GM18508 (cell line): ENCODE results near the gene LRP4.
"Not testable (repeated sequence)": the region's sequence is repeated elsewhere in the genome, so short reads cannot be mapped to it uniquely, and the experiment has no call there.

Experiments used
- ATAC-seq: cut with Tn5 transposase; IDR thresholded peaks from one replicate; pipeline ENCODE4 v1.9.1; 2021; ENCODE audit warnings: moderate number of reproducible peaks; ENCODE audit not compliant: insufficient read depth, unreplicated experiment

LRP4 gene

DNA sequence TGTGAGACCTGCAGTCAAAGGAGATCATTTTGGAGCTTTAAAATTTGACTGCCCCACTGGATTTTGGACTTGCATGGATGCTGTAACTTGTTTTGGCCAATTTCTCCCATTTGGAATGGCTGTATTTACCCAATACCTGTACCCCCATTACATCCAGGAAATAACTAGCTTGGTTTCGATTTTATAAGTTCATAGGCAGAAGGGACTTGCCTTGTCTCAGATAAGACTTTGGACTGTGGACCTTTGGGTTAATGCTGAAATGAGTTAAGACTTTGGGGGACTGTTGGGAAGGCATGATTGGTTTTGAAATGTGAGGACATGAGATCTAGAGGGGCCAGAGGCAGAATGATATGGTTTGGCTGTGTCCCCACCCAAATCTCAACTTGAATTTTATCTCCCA is 10.4 kb upstream of the LRP4 start:
- ATAC-seq, result not testable (repeated sequence)

DNA sequence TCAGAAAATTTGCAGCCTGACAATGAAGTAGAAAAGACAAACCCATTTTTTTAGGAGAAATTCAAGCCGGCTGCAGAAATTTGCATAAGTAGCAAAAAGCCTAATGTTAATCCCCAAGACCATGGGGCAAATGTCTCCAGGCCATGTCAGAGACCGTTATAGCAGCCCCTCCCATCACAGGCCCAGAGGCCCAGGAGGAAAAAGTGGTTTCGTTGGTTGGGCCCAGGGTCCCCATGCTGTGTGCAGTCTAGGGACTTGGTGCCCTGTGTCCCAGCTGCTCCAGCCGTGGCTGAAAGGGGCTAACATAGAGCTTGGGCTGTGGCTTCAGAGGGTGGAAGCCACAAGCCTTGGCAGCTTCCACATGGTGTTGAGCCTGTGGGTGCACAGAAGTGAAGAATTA is 9.6 kb upstream of the LRP4 start:
- not testable (repeated sequence) for ATAC-seq

GRCh38 chr11:46920755-46921154 is 2.4 kb upstream of the LRP4 start:
- no peak for ATAC-seq

DNA sequence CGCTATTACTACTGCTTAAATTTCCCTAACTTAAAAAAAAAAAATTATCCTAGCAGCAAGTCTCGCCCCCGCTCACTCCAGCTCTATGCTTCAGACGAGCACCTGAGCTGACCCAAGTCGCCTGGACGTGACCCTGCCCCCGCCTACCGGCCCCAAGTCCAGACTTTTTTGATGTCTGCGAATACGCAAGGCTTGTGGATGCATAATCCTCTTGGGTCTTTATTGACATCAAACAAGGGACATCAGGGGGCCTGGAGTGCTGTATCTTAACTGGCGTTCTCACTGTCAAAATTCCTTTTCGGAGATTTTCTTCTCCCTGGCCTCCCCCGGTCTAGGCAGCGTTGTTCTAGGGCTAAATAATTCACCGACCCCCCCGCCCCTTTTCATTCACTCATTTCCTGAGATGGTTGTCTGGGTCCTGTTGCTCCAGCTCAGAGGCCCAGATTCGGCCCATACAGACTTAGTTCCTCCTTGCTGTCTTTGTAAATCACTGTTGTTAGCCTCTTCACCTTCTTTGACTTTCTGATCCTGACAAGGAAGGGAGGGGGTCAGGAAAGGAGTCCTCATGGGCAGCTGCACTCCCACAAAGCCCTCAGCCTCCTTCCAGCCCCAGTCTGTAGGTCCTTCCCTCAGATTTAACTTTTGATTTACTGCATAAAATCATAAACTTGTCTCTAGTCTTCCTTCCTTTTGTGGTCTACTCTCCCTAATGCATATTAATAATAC is 601 bp upstream of the LRP4 start:
- no peak for ATAC-seq

GRCh38 chr11:46917762-46918082 is 628 bp downstream of the LRP4 start:
- ATAC-seq, result no peak

- ATAC-seq, result no peak
Measured at GRCh38 chr11:46917109-46917761, 1.1 kb downstream of the LRP4 start.

DNA sequence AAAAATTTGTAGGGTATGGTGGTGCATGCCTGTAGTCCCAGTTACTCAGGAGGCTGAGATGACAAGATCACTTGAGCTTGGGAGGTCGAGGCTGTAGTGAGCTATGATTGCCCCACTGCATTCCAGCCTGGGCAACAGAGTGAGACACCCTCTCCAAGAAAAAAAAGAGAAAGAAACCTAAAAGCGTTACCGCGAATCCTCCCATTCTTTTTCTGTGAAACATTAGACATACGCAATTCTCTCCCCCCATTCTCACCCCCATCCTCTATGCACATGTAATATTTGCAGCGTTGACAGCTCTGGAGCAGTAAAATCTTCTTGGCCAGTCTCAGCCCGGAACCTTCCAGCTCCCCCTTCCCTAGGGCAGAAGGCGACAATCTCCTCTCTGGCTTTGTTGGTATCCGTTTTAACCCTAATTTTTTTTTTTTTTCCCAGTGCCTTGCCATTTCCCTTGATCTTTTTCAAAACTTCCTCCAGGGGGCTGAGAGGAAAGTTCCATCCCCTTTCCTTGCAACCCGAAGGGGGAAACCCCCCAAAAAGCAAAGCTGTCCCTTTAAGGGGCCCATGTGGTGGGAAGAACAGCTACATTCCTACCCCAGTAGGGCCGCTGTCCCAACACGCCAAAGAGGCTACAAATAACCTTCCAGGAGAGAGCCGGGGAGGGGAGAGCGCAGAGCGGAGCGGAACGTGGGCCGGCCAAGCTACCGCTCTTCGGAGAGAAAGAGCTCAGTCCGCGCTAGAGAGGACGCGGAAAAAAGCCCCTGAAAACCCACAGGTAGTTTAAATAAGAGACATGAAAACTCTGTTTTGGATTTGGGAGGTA is 1.9 kb downstream of the LRP4 start:
- no peak for ATAC-seq

DNA sequence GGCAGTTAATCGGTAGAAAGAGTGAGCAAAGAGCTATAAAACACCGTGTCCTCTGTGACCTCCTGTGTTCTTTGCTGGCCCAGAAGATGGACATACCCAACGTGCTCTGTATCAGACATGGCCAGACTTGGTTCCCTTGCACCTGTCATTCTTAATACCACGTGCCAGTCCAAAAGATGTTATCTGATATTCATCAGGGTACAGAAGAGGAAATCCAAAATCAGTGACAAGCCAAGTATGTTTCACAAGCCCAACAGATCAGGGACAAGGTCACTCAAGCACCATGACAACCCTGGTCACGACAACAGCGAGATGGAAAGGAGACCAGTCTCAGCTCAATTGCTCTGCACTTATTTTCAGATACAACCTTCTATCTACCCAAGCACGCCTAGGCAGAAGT is 3.4 kb downstream of the LRP4 start:
- no peak for ATAC-seq

- no peak for ATAC-seq
Measured at GRCh38 chr11:46914363-46914762, 4.0 kb downstream of the LRP4 start.

GRCh38 chr11:46913484-46913883 is 4.9 kb downstream of the LRP4 start:
- no peak for ATAC-seq

DNA sequence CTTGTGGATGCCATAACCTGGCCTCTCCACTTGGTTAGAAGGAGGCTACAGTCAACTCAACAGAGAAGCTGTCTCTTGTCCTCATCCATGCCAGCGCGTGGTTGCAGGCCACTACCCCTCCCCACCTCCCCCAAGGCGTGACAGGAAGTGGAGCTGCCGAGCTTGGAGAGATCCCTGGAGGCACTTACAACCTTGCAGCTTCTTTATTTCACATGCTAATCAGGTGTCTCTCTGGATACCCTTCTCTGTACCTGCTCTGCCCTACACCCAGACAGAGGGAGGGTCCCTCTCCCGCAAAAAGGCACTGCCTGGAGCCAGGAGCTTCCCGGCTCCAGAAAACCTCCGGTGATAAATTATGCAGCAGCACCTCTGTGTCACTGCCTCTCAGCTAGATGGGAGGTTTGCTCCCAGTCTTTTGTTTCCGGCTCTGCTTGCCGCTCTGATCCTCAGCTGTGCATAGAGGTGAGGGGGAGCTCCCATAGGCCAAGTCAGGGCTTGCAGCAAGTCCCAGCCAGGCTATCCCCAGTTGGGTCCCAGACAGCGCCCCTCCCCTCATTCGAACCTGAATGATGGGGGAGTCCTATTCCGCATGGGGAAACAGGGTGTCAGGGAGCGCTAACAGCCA is 5.7 kb downstream of the LRP4 start:
- no peak for ATAC-seq

DNA sequence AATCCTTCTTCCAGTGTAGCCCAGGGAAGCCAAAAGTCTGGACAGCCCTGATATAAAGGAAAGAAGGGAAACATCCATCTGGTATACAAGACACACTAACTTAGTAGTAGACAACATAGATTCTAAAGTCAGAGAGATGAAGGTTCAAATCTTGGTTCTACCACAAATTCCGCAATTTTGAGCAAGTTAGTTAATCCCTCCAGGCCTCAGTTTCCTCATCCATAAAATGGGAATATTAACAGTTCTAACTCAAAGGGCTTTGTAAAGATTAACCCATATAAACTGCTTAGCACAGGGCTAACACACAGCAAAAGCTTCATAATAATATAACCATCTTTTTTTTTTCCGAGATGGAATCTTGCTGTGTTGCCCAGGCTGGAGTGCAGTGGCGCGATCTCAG is 10.7 kb downstream of the LRP4 start:
- no peak for ATAC-seq

- ATAC-seq, result no peak
Measured at GRCh38 chr11:46906609-46907041, 11.7 kb downstream of the LRP4 start.

GRCh38 chr11:46905806-46906205 is 12.5 kb downstream of the LRP4 start:
- no peak for ATAC-seq

GRCh38 chr11:46903846-46904245 is 14.5 kb downstream of the LRP4 start:
- ATAC-seq, result no peak

GRCh38 chr11:46902694-46903093 is 15.7 kb downstream of the LRP4 start:
- no peak for ATAC-seq

DNA sequence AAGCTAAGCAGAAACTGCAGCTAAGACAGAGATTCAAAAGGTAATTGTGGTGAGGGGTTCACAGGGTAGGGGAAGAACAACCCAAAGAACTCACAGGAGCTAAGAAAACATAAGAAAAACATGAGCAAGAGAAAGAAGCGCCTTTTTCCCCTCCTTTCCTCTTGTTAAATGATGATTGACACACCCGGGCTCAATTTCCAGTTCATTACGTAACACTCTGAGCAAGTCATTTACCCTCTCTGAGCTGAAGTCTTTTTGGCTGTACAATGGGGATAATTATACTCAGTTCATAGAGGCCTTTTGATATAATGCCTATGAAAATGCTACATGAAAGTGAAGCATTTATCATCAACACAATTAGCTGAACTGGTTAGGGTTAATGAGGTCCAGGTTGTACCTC is 17.2 kb downstream of the LRP4 start:
- no peak for ATAC-seq

- ATAC-seq, result no peak
Measured at GRCh38 chr11:46900091-46900746, 18.1 kb downstream of the LRP4 start.

DNA sequence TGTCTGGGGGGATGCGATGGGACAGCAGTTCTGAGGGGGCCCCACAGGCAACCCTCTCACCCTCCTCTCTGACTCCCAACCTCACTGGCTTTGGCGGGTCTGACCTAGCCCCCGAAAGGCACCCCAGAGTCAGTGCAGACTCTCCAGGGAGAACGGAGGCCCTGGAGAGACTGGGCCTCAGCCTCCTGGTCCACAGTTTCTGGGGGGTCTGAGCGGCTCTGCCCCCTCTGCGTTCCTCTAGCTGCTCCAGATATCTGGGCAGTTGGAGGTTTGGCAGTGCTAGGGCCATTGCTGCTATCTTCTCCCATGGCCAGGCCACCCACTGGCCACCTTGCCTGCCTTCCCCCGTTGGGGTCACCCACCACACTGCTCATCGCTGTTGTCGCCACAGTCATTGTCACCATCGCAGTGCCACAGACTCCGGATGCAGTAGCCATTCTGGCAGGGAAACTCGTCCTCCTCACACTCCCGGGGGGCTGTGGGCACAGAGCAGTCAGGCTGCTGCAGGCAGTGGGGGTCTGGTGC is 18.8 kb downstream of the LRP4 start:
- no peak for ATAC-seq

DNA sequence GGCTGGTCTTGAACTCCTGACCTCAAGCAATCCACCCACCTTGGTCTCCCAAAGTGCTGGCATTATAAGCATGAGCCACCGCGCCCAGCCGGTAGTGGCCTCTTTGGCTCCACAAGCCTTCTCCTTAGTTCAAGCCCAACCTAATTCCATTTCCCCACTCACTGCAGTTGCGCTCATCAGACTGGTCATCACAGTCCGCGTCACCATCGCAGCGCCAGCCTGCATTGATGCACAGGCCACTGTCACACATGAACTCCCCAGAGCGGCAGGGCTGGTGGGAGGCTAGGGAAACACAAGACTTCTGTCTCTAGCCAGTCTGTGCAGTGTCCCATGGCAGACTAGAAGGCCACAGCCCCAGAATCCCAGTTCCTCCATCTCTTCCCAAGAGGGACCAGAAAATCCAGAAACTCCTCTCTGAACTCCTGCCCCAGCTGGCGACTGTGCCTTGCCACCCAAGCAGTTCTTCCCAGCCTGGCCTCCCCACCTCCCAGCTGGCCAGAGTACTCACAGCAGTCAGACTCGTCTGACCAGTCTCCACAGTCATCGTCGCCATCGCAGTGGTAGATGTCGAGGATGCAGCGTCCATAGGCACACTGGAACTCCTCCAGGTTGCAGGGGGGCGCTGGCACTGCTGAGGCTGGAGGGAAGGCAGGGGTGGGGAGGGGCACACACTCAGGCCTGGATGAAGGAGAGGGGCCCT is 19.8 kb downstream of the LRP4 start:
- ATAC-seq, result no peak
